ENCODE measurements around the gene PDE9A. TPM values are rescaled to one million over a fixed set of nuclear protein-coding genes. Genes with fewer than 3 reads are reported as not detected.

The PDE9A gene
- total and polyA plus RNA-seq, 9 donors: 6.0 to 11.3 (median 9.3) TPM

- Histone ChIP-seq H3K27me3 (ENCODE audit: control insufficient read depth, insufficient read depth, low read length) (no peaks in the 10 kb centered on the region), H3K4me3 (ENCODE audit: low read length) (no peak overlapping the region), H3K4me1 (ENCODE audit: control insufficient read depth, insufficient read depth, low read length) (peaks cover 61% of the 10 kb centered on the region), H3K36me3 (ENCODE audit: control insufficient read depth, insufficient read depth, low read length) (no peaks in the 10 kb centered on the region), H3K27ac (ENCODE audit: low read length) (no peak overlapping the region), H3K9me3 (replicated peaks; ENCODE audit: control insufficient read depth, low read depth, low read length) (no peaks in the 10 kb centered on the region)
- 87% methylated on average over 17 of the region's 24 CpGs for WGBS (ENCODE audit: insufficient coverage)
- DNase-seq: no peak
Measured at GRCh38 chr21:42672699-42673458, 19.5 kb downstream of the PDE9A start.

DNA sequence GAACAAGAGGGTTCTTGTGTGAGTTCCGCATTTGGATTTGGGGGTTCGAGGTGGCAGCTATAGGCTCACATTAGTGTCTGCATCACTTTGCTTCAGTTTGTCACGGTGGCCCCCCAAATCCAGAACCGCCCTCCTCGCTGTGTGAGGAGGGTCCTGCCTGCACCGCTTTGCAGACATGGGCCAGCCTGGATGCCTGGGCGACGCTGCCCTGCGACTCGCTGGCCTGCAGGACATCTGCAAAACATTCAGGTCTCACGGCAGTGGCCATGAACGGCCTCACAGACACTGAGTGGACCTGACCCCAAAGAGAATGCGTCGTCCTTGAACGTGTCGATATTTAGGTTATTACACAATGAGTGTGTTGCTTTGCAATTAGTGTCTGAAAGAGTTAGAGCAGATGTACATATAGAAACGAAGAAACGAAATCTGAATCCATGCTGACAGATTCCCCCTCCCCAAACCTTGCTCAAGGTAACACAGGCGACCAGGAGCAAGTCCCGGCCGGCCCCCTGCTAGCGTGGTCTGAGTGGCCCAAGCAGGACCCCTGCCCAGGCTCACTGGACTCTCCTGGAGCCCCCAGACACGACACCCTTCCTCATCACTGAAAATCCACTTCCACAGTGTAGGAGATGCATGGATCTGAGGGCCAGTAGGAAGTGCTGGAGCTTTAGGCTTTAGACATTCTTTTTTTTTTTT is 20.4 kb downstream of the PDE9A start:
- Histone ChIP-seq H3K4me3 (ENCODE audit: low read length) (peak overlapping the region; percentile 14), H3K4me1 (ENCODE audit: control insufficient read depth, insufficient read depth, low read length) (peaks cover 61% of the 10 kb centered on the region), H3K27ac (ENCODE audit: low read length) (peak overlapping the region; percentile 79), H3K9me3 (replicated peaks; ENCODE audit: control insufficient read depth, low read depth, low read length) (no peaks in the 10 kb centered on the region), H3K36me3 (ENCODE audit: control insufficient read depth, insufficient read depth, low read length) (no peaks in the 10 kb centered on the region), H3K27me3 (ENCODE audit: control insufficient read depth, insufficient read depth, low read length) (no peaks in the 10 kb centered on the region)
- 84% methylated on average over 14 of the region's 23 CpGs for WGBS (ENCODE audit: insufficient coverage)
- no peak for DNase-seq

- Histone ChIP-seq H3K4me3 (ENCODE audit: low read length) (peak overlapping the region; percentile 14), H3K4me1 (ENCODE audit: control insufficient read depth, insufficient read depth, low read length) (peaks cover 57% of the 10 kb centered on the region), H3K27me3 (ENCODE audit: control insufficient read depth, insufficient read depth, low read length) (no peaks in the 10 kb centered on the region), H3K9me3 (replicated peaks; ENCODE audit: control insufficient read depth, low read depth, low read length) (no peaks in the 10 kb centered on the region), H3K27ac (ENCODE audit: low read length) (peak overlapping the region; percentile 79), H3K36me3 (ENCODE audit: control insufficient read depth, insufficient read depth, low read length) (no peaks in the 10 kb centered on the region)
- peak; percentile 95 for DNase-seq
- WGBS (ENCODE audit: insufficient coverage): 2% methylated on average over 9 of the region's 14 CpGs
Measured at GRCh38 chr21:42674351-42674940, 21.0 kb downstream of the PDE9A start.

GRCh38 chr21:42675403-42675802 is 22.0 kb downstream of the PDE9A start:
- no peak overlapping the region for H3K4me3 ChIP-seq (ENCODE audit: low read length)
- no peak overlapping the region for H3K27ac ChIP-seq (ENCODE audit: low read length)
- no peak for DNase-seq
- H3K4me1 ChIP-seq (ENCODE audit: control insufficient read depth, insufficient read depth, low read length): peaks cover 57% of the 10 kb centered on the region
- 100% methylated on average over 1 of the region's 15 CpGs for WGBS (ENCODE audit: insufficient coverage)
- no peaks in the 10 kb centered on the region for H3K27me3 ChIP-seq (ENCODE audit: control insufficient read depth, insufficient read depth, low read length)
- no peaks in the 10 kb centered on the region for H3K36me3 ChIP-seq (ENCODE audit: control insufficient read depth, insufficient read depth, low read length)
- H3K9me3 ChIP-seq (replicated peaks; ENCODE audit: control insufficient read depth, low read depth, low read length): no peaks in the 10 kb centered on the region

DNA sequence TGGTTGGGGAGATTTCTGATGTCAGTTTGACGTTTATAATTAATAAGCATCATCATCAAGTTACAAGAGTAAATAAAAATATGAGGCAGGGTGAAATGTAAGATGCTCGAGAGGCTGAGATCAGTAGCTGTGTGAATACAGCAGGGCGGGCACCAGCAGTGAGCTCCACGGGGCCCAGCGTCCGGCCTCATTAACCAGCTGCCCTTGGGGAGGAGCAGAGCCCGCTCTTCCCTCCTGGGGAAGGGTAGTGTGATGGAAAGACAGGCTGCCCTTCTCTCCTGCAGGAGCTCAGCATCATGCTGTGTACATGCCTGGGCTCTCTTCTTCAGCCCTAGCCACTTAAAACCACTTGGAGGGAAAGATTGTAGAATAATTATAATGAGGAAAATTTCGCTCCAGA is 23.4 kb downstream of the PDE9A start:
- Histone ChIP-seq H3K4me1 (ENCODE audit: control insufficient read depth, insufficient read depth, low read length) (peaks cover 55% of the 10 kb centered on the region), H3K27me3 (ENCODE audit: control insufficient read depth, insufficient read depth, low read length) (no peaks in the 10 kb centered on the region)
- WGBS (ENCODE audit: insufficient coverage): 59% methylated on average over 5 of the region's 8 CpGs

GRCh38 chr21:42677339-42678321 is 24.2 kb downstream of the PDE9A start:
- Histone ChIP-seq H3K4me1 (ENCODE audit: control insufficient read depth, insufficient read depth, low read length) (peaks cover 49% of the 10 kb centered on the region), H3K27ac (ENCODE audit: low read length) (peak overlapping the region; percentile 57)
- WGBS (ENCODE audit: insufficient coverage): 68% methylated on average over 11 of the region's 20 CpGs

More for the DNA sequence above, 23.4 kb downstream of the PDE9A start:
- Histone ChIP-seq H3K9me3 (replicated peaks; ENCODE audit: control insufficient read depth, low read depth, low read length) (no peaks in the 10 kb centered on the region), H3K27ac (ENCODE audit: low read length) (no peak overlapping the region), H3K4me3 (ENCODE audit: low read length) (no peak overlapping the region), H3K36me3 (ENCODE audit: control insufficient read depth, insufficient read depth, low read length) (no peaks in the 10 kb centered on the region)
- DNase-seq: no peak

DNA sequence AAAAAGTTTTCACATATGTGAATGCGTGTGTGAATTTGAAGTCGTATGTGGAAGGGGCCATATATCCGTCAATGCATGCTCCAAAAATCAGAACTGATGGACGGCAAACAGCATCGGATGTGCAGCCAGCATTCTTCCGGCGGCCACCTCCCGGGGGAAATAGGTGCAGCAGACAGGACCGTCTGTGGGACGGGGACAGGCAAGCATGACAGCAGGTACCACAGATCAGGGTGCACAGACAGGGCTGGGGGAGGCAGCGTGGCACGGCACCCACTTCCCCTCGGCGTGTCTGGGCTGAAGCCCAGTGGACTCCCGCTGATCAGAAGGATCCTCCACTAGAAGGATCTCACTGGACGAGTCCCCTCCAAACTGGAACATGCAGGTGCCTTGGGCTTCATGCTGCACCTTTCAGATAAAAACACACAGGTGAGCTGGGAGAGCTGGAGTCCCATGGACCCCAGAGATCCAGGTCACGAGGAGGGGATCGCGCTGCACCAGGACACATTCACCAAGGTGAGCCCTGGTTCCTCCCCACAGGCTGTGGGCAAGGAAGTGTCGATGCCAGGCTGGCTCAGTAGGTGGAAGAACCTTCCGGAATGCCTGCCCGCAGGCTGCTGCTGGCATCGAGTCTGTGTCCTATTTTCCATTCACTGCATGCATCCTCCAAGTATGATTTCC is 25.3 kb downstream of the PDE9A start:
- Histone ChIP-seq H3K27ac (ENCODE audit: low read length) (no peak overlapping the region), H3K27me3 (ENCODE audit: control insufficient read depth, insufficient read depth, low read length) (no peaks in the 10 kb centered on the region), H3K4me3 (ENCODE audit: low read length) (no peak overlapping the region), H3K9me3 (replicated peaks; ENCODE audit: control insufficient read depth, low read depth, low read length) (no peaks in the 10 kb centered on the region), H3K36me3 (ENCODE audit: control insufficient read depth, insufficient read depth, low read length) (no peaks in the 10 kb centered on the region), H3K4me1 (ENCODE audit: control insufficient read depth, insufficient read depth, low read length) (peaks cover 46% of the 10 kb centered on the region)
- DNase-seq: no peak
- WGBS (ENCODE audit: insufficient coverage): 80% methylated on average over 19 of the region's 23 CpGs

More at GRCh38 chr21:42677339-42678321, 24.2 kb downstream of the PDE9A start:
- no peaks in the 10 kb centered on the region for H3K36me3 ChIP-seq (ENCODE audit: control insufficient read depth, insufficient read depth, low read length)
- H3K4me3 ChIP-seq (ENCODE audit: low read length): no peak overlapping the region
- peak; percentile 86 for DNase-seq
- no peaks in the 10 kb centered on the region for H3K9me3 ChIP-seq (replicated peaks; ENCODE audit: control insufficient read depth, low read depth, low read length)
- no peaks in the 10 kb centered on the region for H3K27me3 ChIP-seq (ENCODE audit: control insufficient read depth, insufficient read depth, low read length)

- Histone ChIP-seq H3K4me1 (ENCODE audit: control insufficient read depth, insufficient read depth, low read length) (peaks cover 43% of the 10 kb centered on the region), H3K4me3 (ENCODE audit: low read length) (no peak overlapping the region), H3K36me3 (ENCODE audit: control insufficient read depth, insufficient read depth, low read length) (no peaks in the 10 kb centered on the region), H3K27me3 (ENCODE audit: control insufficient read depth, insufficient read depth, low read length) (no peaks in the 10 kb centered on the region), H3K9me3 (replicated peaks; ENCODE audit: control insufficient read depth, low read depth, low read length) (no peaks in the 10 kb centered on the region), H3K27ac (ENCODE audit: low read length) (no peak overlapping the region)
- DNase-seq: no peak
- WGBS (ENCODE audit: insufficient coverage): 67% methylated on average over 16 of the region's 22 CpGs
Measured at GRCh38 chr21:42679319-42680057, 26.1 kb downstream of the PDE9A start.

DNA sequence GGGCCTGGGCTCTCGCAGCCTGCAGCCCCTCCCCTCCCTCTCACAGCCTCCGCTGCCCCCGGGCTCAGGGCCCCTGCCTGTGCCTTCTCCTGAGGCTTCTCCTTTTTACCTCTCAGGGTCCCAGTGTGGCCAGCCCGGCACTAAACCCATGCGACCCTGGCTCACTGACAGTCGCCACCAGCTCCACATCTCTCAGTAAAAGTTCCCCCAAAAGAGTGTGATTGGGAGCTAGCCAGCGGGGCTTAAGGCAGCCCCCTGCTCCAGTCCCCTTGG is 26.6 kb downstream of the PDE9A start:
- DNase-seq: no peak

More for the DNA sequence above, 26.6 kb downstream of the PDE9A start:
- 78% methylated on average over 5 of the region's 7 CpGs for WGBS (ENCODE audit: insufficient coverage)
- peaks cover 41% of the 10 kb centered on the region for H3K4me1 ChIP-seq (ENCODE audit: control insufficient read depth, insufficient read depth, low read length)
- H3K27me3 ChIP-seq (ENCODE audit: control insufficient read depth, insufficient read depth, low read length): no peaks in the 10 kb centered on the region
- H3K9me3 ChIP-seq (replicated peaks; ENCODE audit: control insufficient read depth, low read depth, low read length): no peaks in the 10 kb centered on the region
- H3K27ac ChIP-seq (ENCODE audit: low read length): no peak overlapping the region
- H3K4me3 ChIP-seq (ENCODE audit: low read length): no peak overlapping the region
- no peaks in the 10 kb centered on the region for H3K36me3 ChIP-seq (ENCODE audit: control insufficient read depth, insufficient read depth, low read length)

All from muscle of leg (tissue), 11 donors.